Activated CD4-positive, alpha-beta T cell treated with anti-CD3 and anti-CD28 coated beads, Interleukin-2, amount 50 U/mL, for 48 hours (primary cell): ENCODE results near the gene RXRB.
"Not testable (repeated sequence)": the region's sequence is repeated elsewhere in the genome, so short reads cannot be mapped to it uniquely, and the experiment has no call there.

ENCODE experiments used
- DNase-seq, 2 experiments: peaks; one replicate each; pipeline ENCODE4 v3.0.0-alpha.2; 2020

RXRB gene

GRCh38 chr6:33200219-33201146 is at the start of gene RXRB, which contains the start of gene SLC39A7:
Gene RXRB, minus strand, starts transcription at chr6:33200665. Its CDS starts 189 bp downstream, at chr6:33200476.
Gene SLC39A7, plus strand, starts transcription at chr6:33200867. Its CDS starts 379 bp downstream, at chr6:33201246.
- DNase-seq: peak; percentile 99

- DNase-seq: peak; percentile 13 to 32
Observed at GRCh38 chr6:33249732-33250630, 49.5 kb upstream of the RXRB start.

DNA sequence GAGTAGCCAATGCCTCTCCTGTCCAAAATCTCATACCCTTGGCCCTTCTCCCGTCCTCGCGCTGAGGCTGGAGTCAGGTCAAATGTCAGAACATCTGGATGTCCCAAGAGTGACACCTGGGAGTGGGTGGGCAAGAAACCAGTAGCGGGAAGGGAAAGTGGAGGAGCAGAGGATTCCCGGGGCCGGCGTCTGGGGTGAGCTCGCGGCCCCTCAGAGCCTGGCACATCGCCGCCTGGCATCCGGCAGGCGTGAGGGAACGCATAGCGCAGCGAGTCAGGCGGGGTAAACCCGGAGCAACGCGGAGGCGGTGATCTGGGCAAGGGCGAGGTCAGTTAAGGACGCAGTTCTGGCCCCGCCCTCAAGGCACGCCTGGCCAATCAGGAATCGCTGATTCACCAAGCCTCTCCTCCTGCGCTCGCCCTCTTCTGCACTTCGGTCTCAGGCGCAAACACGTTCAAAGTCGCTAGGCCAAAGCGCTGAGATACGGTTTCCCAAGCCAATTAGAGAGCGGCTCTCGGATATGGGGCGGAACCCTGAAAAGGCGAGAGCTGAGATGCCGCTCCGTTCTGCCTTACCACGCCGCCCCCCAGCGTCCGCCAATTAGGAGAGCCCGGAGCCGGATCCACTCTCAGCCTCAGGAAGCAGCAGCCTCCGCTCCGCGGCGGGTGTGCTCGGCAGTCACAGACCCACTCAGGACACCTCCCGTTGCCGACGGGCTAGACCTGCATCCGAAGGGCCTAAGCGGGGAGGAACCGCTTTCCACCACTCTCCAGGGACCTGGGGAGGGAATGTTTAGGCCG is 48.7 kb upstream of the RXRB start:
- DNase-seq: peak; percentile 98 to 99

- no peak for DNase-seq
Observed at GRCh38 chr6:33248643-33248931, 48.1 kb upstream of the RXRB start.

DNA sequence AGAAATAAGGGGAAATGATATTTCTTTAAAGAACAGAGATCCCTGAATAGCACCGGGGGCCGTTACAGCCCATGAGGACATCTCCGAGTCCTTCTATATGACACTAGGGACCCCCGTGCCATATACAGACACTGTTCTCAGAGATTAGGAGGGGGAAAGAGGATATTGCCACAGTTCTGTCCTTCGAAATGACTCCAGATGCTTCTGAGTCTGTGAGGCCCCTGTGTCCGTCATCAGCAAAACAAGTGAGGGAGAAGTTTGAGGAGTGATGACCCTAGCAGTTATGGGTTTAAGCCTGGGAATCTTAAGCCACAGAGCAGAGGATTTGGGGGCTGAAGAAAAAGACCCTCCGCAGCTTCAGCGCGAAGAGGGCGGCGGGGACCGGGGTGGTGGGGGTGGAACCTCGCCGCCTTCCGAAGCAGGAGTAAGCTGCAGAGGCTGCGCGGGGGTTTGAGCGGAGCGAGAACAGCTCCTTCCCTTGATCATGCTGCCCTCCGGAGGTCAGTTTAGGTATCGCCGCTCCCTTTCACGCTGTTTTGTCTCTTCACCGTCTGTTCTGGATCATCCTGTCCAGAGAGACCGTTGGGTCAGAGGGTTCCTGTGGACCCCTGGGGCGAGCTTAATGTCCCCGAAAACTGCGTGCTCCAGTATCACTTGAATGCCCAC is 47.6 kb upstream of the RXRB start:
- peak; percentile 97 for DNase-seq

DNA sequence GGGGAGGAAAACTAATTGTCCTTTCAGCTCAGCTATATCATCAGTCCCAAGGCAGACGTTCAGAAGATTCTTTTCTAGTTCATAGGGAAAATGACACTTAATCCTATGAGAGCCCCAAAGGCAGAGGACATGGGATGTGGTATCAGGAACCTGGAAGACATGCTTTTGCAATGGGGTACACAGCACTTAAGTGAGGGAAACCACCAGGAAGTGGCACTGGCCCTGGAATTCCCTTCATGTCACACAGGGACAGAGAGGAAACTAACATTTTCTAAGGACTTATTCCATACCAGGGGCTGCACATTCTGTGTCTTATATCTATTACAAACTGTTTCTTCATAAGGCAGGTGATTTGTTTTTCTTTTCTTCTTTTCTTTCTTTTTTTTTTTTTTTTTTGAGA is 43.0 kb upstream of the RXRB start:
- no peak for DNase-seq

DNA sequence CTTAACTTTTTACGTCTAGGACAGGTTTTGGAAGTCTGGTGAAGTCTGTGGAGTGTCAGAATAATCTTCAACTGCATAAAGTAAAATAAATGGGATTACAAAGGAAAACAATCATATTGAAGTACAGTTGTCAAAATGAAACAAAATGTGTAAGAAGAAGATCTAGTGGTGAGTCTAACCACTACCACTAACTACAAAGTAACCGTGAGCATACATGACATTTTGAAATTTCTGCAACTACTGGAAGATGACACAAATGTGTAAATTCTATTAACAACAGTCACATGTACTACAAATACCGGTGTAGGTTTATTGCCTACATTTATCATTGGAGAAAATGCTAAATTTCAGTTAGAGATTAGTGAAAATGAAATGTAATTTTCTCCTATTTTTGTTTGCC is 41.5 kb upstream of the RXRB start:
- DNase-seq: no peak

GRCh38 chr6:33237741-33238140 is 37.3 kb upstream of the RXRB start:
- DNase-seq: no peak

- no peak for DNase-seq
Observed at GRCh38 chr6:33236852-33237251, 36.4 kb upstream of the RXRB start.

GRCh38 chr6:33236328-33236727 is 35.9 kb upstream of the RXRB start:
- DNase-seq: no peak

- no peak for DNase-seq
Observed at GRCh38 chr6:33235221-33235634, 34.8 kb upstream of the RXRB start.

DNA sequence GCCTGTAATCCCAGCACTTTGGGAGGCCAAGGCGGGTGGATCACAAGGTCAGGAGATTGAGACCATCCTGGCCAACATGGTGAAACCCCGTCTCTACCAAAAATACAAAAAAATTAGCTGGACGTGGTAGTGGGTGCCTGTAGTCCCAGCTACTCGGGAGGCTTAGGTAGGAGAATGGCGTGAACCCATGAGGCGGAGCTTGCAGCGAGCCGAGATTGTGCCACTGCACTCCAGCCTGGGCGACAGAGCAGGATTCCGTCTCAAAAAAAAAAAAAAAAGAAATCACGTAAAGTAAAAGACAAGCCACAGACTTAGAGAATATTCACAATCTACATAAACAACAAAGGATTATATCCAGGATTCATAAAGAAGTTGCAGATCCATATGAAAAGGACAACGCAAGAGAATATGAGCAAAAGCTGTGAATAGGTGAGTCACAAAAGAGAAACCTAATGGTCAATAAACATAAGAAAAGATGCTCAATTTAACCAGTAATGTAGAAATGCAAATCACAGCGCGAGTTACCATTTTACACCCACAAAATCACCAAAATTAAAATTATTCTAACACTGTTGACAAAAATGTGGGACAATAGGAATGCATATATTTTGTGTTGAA is 26.1 kb upstream of the RXRB start:
- not testable (repeated sequence) for DNase-seq

- DNase-seq: no peak
Observed at GRCh38 chr6:33217681-33218080, 17.2 kb upstream of the RXRB start.

DNA sequence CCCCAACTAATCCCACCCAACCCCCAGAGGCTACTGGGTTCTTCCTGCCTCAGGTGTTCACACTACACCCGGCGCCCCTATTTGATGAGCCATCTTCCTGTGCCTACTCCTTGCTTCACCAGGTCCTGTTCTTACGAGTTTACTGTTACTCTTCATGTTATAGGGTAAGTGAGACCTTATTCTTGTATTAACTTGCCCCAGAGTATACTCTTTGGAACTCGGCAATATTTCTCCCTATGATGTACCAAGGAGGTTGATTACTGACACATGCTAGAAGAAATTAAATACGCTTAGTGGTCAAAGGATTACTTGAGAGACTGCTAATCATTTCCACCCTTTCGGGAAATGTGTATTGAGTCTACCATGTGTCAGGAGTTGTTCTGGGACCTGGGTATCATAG is 16.8 kb upstream of the RXRB start:
- no peak for DNase-seq

DNA sequence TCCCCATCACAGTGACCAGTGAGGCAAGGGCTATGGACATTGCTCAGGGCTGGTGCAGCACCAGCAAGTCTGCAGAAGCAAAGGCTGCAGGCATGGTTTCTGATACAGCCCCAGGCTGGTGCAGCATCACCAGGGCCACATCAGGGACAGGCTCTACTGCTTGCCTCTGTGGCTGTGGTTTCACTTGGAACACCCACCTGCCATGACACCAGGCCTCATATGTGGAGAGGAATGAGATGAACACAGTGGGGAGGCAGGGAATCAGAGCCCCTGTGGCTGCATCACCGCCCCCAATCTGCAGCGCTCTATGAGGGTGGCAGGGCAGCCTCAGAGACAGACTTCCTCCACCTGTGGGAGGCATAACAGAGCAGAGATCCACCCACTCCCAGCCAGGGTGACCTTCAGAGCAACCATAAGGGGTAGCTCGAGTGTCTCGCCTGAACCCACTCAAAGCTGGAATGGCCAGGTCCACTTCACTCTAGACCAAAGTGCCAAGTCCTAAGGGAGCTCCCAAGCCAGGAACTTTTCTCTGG is 15.7 kb upstream of the RXRB start:
- DNase-seq: no peak

- no peak for DNase-seq
Observed at GRCh38 chr6:33215271-33216116, 15.0 kb upstream of the RXRB start.

GRCh38 chr6:33213989-33214335 is 13.5 kb upstream of the RXRB start:
- DNase-seq: no peak

GRCh38 chr6:33213166-33213988 is 12.9 kb upstream of the RXRB start:
- peak in 1 of 2 experiments; percentile 36 for DNase-seq

GRCh38 chr6:33212857-33213165 is 12.3 kb upstream of the RXRB start:
- DNase-seq: no peak
